GM12878 (cell line): Measurements from ENCODE around the gene CPT1C. TPM values are rescaled to one million over a fixed set of nuclear protein-coding genes. Genes with fewer than 3 reads are reported as not detected.

ENCODE experiments used
- ATAC-seq: fragments of 200-7000 bp; cut with Tn5 transposase; 3 replicates; pipeline ENCODE4 v1.9.1; 2020; ENCODE audit warnings: mild to moderate bottlenecking, moderate library complexity
- BruUV-seq: library from RNA; stranded (reverse); fragments of 400-500 nt; replicated peaks from 2 replicates; lab custom pipeline; 2021; lab: Mats Ljungman, UMichigan
- CTCF ChIA-PET: fragments of 300-600 bp; sonication (Branson Sonifier 250); formaldehyde crosslinking; extraction: SDS; loops from one replicate; lab custom pipeline; 2021; ENCODE audit warnings: inconsistent platforms; lab: Yijun Ruan, JAX
- POLR2A ChIA-PET: fragments of 350-600 bp; formaldehyde crosslinking; extraction: SDS; loops from one replicate; lab custom pipeline; 2021; ENCODE audit warnings: inconsistent platforms; lab: Charles Lee
- RAD21 ChIA-PET: fragments of 300-600 bp; sonication (Branson Sonifier 250); formaldehyde crosslinking; loops from one replicate; lab custom pipeline; 2023; ENCODE audit warnings: antibody characterized with exemption; ENCODE audit not compliant: unreplicated experiment; lab: Charles Lee
- SMC1A ChIA-PET: fragments of 300-600 bp; sonication (Branson Sonifier 250); formaldehyde crosslinking; loops from one replicate; lab custom pipeline; 2023; ENCODE audit not compliant: unreplicated experiment, uncharacterized antibody; lab: Charles Lee
- DNase-seq: peaks from one replicate; pipeline ENCODE4 v3.0.0-alpha.2; 2011; ENCODE audit warnings: low read depth, low spot score
- FAIRE-seq: peaks from 3 replicates; lab custom pipeline; 2011; peaks lifted over from hg19 to GRCh38; lab: Jason Lieb, UNC
- H2AFZ ChIP-seq: 2 replicates; pipeline ENCODE4 v1.6.0; 2011; ENCODE audit warnings: low read depth, low read length, control low read depth; ENCODE audit not compliant: control insufficient read depth
- H3K27ac ChIP-seq: 2 replicates; pipeline ENCODE4 v1.5.1; 2011; ENCODE audit warnings: control low read depth; ENCODE audit not compliant: control insufficient read depth, insufficient read depth
- H3K27me3 ChIP-seq, 2 experiments: replicated peaks in 1 of 2; 2 replicates each; pipeline versions ENCODE4 v1.6.0 to v1.6.1; 2011; ENCODE audit warnings: low read length in 1 of 2; ENCODE audit not compliant: control insufficient read depth in 2 of 2, insufficient read depth in 2 of 2
- H3K36me3 ChIP-seq, 2 experiments: 2 replicates each; pipeline ENCODE4 v1.5.1; 2011; ENCODE audit warnings: low read length in 1 of 2; ENCODE audit not compliant: control insufficient read depth in 2 of 2, insufficient read depth in 2 of 2
- H3K4me1 ChIP-seq: 2 replicates; pipeline ENCODE4 v1.6.1; 2011; ENCODE audit warnings: mild to moderate bottlenecking, low read length, moderate library complexity, mixed read lengths; ENCODE audit not compliant: control insufficient read depth, insufficient read depth
- H3K4me2 ChIP-seq: 2 replicates; pipeline ENCODE4 v1.6.0; 2011; ENCODE audit warnings: control low read depth; ENCODE audit not compliant: control insufficient read depth, insufficient read depth
- H3K4me3 ChIP-seq: fragments of 200-600 bp; sonication (generic); 2 replicates; pipeline ENCODE4 v1.5.1; 2016
- H3K79me2 ChIP-seq: 2 replicates; pipeline ENCODE4 v1.6.0; 2011; ENCODE audit warnings: low read length; ENCODE audit not compliant: control insufficient read depth, insufficient read depth
- H3K9ac ChIP-seq: 2 replicates; pipeline ENCODE4 v1.8.0; 2011; ENCODE audit warnings: low read length, control low read depth, mixed read lengths; ENCODE audit not compliant: control insufficient read depth, insufficient read depth
- H3K9me3 ChIP-seq: replicated peaks from 3 replicates; pipeline ENCODE4 v1.5.1; 2011; ENCODE audit warnings: mild to moderate bottlenecking, low read length; ENCODE audit not compliant: control insufficient read depth, insufficient read depth
- H4K20me1 ChIP-seq: 2 replicates; pipeline ENCODE4 v1.6.0; 2011; ENCODE audit not compliant: control insufficient read depth, insufficient read depth
- CREB1 ChIP-seq: IDR thresholded peaks from 2 replicates; pipeline ENCODE4 v1.6.1; 2012; ENCODE audit warnings: low read depth, mild to moderate bottlenecking, inconsistent platforms
- POLR2AphosphoS5 ChIP-seq: IDR thresholded peaks from 2 replicates; pipeline ENCODE4 v1.6.1; 2011; ENCODE audit warnings: mild to moderate bottlenecking, low read length, inconsistent platforms
- WGBS: methylation state at CpG from one replicate; pipeline ENCODE4 v1.1.6; 2016; ENCODE audit warnings: low lambda C conversion rate; ENCODE audit not compliant: insufficient replicate concordance, insufficient coverage; ENCODE audit errors: missing lambda C conversion rate; 5-methylcytosine and 5-hydroxymethylcytosine counted together
- in situ Hi-C: fragments of 300-500 bp; cut with MboI; formaldehyde crosslinking; loops from 9 replicates; pipeline ENCODE4 v1.14.3; 2018; ENCODE audit warnings: mixed read lengths
- intact Hi-C: fragments of 100-400 bp; cut with micrococcal nuclease; formaldehyde crosslinking; loops from one replicate; pipeline ENCODE4 v1.14.2; 2022; ENCODE audit not compliant: unreplicated experiment
- polyA plus RNA-seq, 11 experiments: library from polyadenylated mRNA; depleted of rRNA in 4 of 11; unstranded in 6 of 11; stranded (reverse) in 5 of 11; fragments of >200 nt; fragmentation: Nextera tagmentation in 4 of 11; fragmentation: Illumina TruSeq in 1 of 11; extraction: Ambion mirVana in 4 of 11; extraction: Trizol in 1 of 11; gene quantifications; 1 replicate in 1 of 11; 2 replicates in 10 of 11; pipeline versions ENCODE4 v1.2.1 to v1.2.3, GENCODE V29; 2011 to 2016; ENCODE audit warnings: inconsistent platforms in 2 of 11, missing spikeins in 2 of 11, low read depth in 1 of 11
- total RNA-seq, 4 experiments: library from RNA; depleted of rRNA in 3 of 4; stranded (reverse); fragments of >200 nt in 3 of 4; fragmentation: Illumina TruSeq in 1 of 4; extraction: Trizol in 1 of 4; gene quantifications; 2 replicates each; pipeline versions ENCODE4 v1.2.1 to v1.2.3, GENCODE V29; 2013 to 2021

CPT1C gene
- total and polyA plus RNA-seq, 10 of the 15 experiments (the other 5 are each of a cell fraction or from before 2014, with no cell fraction given) = 0.04 to 0.56 (median 0.21) TPM; not detected in 3

GRCh38 chr19:49679771-49680413, 11.0 kb upstream of the CPT1C start:
- DNase-seq (no peak), ATAC-seq (no peak), FAIRE-seq (no peak)
- in situ Hi-C loops = no loop called here
- H3K4me3 ChIP-seq = peak overlapping the region; percentile 100
- H3K9ac ChIP-seq = peak overlapping the region; percentile 50; the same call in 1 of the 2 replicates
- H3K4me1 ChIP-seq = peaks cover 15% of the 10 kb centered on the region
- H3K9me3 ChIP-seq = no peaks in the 10 kb centered on the region
- SMC1A ChIA-PET = interaction anchor here (1.0 to 1.8 kb wide), 6 partner anchors 37 to 300 kb away, joined by 3 to 6 read pairs (median 3); partner anchors contain the start of genes NOSIP and RRAS
- CTCF ChIA-PET = interaction anchor here (0.7 to 10.5 kb wide), 12 partner anchors 14 to 206 kb away, joined by 3 to 130 read pairs (median 10); partner anchors contain the start of genes BCL2L12, FLT3LG, IRF3 and NOSIP
- POLR2A ChIA-PET = interaction anchor here (0.6 to 11.2 kb wide), 8 partner anchors 14 to 100 kb away, joined by 3 to 200 read pairs (median 6); partner anchors contain the start of genes AP2A1, BCL2L12, IRF3 and NOSIP
- peaks cover 48% of the 10 kb centered on the region for H3K79me2 ChIP-seq
- no peaks in the 10 kb centered on the region for H3K27me3 ChIP-seq
- peak overlapping the region; percentile 42 for H3K27ac ChIP-seq
- 27% methylated on average over 10 of the region's 10 CpGs for WGBS
- RAD21 ChIA-PET = interaction anchor here (0.6 to 8.6 kb wide), 4 partner anchors 16 to 300 kb away, joined by 3 to 131 read pairs (median 8); partner anchors contain the start of genes NOSIP, RRAS and SCAF1
- peak overlapping the region; percentile 97 for H3K4me2 ChIP-seq
- BruUV-seq = no TSS peak
- H3K36me3 ChIP-seq = peaks cover 19 to 20% of the 10 kb centered on the region in 2 experiments
- no peak overlapping the region for H2AFZ ChIP-seq
- TF ChIP-seq CREB1 (no peak), POLR2AphosphoS5 (0 out of 2 replicates have a peak, but pooled peaks have one; percentile 2)
- H4K20me1 ChIP-seq = peaks cover 16% of the 10 kb centered on the region
- intact Hi-C loops = loop anchor here (5.0 kb wide), 1 partner anchor 187 kb away; the partner anchor contains the start of gene PNKP
